ENCODE data around the gene FAU.

DNA sequence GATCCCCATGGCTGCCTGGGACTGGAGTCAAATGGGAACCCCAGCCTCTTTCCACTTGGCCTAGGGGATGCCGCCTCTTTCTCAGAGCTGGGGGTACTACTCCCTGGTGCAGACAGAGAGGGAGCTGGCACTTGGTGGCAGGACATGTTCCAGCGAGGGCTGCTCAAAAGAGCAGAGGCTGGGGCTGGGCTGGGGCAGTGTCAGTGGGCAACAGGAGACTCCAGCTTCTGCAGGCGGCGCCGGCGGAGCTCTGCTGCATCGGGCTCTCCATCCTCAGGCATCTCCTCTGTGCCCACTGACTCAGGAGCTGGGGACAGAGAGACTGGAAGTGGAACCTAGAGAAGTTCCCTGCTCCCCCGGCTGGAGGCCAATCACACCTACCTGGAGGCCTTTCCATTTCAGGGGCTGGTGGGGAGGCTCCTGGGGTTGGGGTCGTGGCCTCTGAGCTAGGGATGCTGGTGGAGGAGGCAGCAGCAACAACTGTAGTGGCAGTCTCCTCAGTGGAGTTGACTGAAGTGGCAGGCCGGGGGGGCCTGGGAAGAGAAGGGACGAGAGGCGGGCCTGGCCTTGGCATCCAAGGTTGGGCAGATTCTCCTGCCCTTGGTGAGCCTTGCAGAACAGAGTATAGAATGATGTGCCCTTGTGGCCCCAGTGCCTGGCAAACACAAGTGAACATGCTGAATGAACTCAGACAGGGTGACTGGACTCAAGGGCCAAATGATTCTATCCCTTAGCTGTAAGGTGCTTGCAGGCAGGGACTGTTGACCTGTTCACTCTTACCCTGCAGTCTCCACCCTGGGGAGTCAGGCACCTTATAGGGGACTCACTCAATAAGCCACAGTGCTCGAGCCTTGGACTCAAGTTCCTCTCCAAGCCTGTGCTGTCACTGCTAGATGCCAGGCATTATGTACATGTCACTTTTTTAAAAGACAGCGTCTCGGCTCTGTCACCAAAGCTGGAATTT, 6.5 kb upstream of the FAU start:
- TF ChIP-seq, protein P1, sequence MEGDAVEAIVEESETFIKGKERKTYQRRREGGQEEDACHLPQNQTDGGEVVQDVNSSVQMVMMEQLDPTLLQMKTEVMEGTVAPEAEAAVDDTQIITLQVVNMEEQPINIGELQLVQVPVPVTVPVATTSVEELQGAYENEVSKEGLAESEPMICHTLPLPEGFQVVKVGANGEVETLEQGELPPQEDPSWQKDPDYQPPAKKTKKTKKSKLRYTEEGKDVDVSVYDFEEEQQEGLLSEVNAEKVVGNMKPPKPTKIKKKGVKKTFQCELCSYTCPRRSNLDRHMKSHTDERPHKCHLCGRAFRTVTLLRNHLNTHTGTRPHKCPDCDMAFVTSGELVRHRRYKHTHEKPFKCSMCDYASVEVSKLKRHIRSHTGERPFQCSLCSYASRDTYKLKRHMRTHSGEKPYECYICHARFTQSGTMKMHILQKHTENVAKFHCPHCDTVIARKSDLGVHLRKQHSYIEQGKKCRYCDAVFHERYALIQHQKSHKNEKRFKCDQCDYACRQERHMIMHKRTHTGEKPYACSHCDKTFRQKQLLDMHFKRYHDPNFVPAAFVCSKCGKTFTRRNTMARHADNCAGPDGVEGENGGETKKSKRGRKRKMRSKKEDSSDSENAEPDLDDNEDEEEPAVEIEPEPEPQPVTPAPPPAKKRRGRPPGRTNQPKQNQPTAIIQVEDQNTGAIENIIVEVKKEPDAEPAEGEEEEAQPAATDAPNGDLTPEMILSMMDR (IDR thresholded peaks at IDR 0.05) = no peak
- TF ChIP-seq TCF7L2 (IDR thresholded peaks at IDR 0.05; ENCODE audit: low read depth, low read length) (no peak), POLR2AphosphoS5 (IDR thresholded peaks at IDR 0.05; ENCODE audit: low read depth, low read length) (0 out of 2 replicates have a peak, but pooled peaks have one; percentile 29)

All from Panc1 (cell line).